ENCODE measurements around the gene ODR4. TPM values are rescaled to one million over a fixed set of nuclear protein-coding genes. Genes with fewer than 3 reads are reported as not detected.

ODR4 gene
- total and polyA plus RNA-seq, 2 of the 4 experiments (the other 2 are of a cell fraction), result 9.4 to 9.7 TPM

DNA sequence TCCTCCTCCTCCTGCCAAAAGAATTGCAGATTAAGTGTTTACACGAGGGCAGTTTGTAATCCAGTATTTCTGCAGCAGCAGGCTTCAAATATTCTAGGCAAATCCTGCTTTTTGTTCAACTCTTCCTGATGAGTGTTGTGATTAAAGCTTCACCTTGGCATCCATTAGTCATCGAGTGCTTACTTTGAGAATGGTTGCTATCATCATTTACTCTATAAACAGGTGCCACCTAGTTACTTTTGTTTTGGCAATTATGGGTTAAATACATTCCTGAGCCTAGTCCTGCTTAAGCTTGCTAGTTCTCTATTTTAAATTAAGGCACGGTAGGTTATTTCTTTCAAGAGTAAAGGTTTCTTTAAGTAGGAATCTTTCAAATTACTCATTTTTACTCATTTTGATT, 64.9 kb downstream of the ODR4 start:
- Histone ChIP-seq H2AK9ac (replicated peaks; ENCODE audit: low read depth, low read length, poor library complexity) (no peak overlapping the region), H2BK5ac (ENCODE audit: low read depth, low read length, poor library complexity, severe bottlenecking) (no peak overlapping the region), H4K20me1 (ENCODE audit: insufficient read depth, low read length) (no peaks in the 10 kb centered on the region), H3K9ac (ENCODE audit: low read depth, low read length) (no peak overlapping the region), H3K27ac (ENCODE audit: insufficient read depth, low read length) (no peak overlapping the region), H2AK5ac (ENCODE audit: low read depth, low read length) (no peak overlapping the region), H3K23ac (ENCODE audit: low read depth, low read length) (no peak overlapping the region), H3K4me3 (ENCODE audit: insufficient read depth, low read depth, low read length) (no peak overlapping the region), H2BK15ac (ENCODE audit: low read depth, low read length) (no peak overlapping the region), H4K5ac (ENCODE audit: low read depth, low read length) (no peak overlapping the region), H3K18ac (ENCODE audit: low read depth, low read length) (no peak overlapping the region), H3K4me1 (ENCODE audit: control insufficient read depth, insufficient read depth, low read length) (no peaks in the 10 kb centered on the region), H2BK120ac (ENCODE audit: low read depth, low read length) (no peak overlapping the region), H3K14ac (replicated peaks; ENCODE audit: low read depth, low read length) (no peak overlapping the region), H3K9me1 (ENCODE audit: insufficient read depth, low read length) (no peaks in the 10 kb centered on the region), H2AFZ (replicated peaks; ENCODE audit: low read length, poor library complexity) (no peak overlapping the region), H3K36me3 (ENCODE audit: control insufficient read depth, insufficient read depth, low read length) (no peaks in the 10 kb centered on the region), H3K4ac (ENCODE audit: low read depth, low read length) (no peak overlapping the region), H3K79me1 (ENCODE audit: low read depth in 1 of 2, low read length in 2 of 2) (no peaks in the 10 kb centered on the region), H4K8ac (ENCODE audit: low read depth in 2 of 2, low read length in 2 of 2) (no peak overlapping the region), H3K4me2 (ENCODE audit: low read depth, low read length) (peak overlapping the region; percentile 45; the same call in 1 of the 2 replicates), H2BK20ac (ENCODE audit: low read depth, low read length) (no peak overlapping the region), H3K56ac (ENCODE audit: extremely low read depth, insufficient read depth, low read length) (no peak overlapping the region), H3K27me3 (ENCODE audit: control insufficient read depth, insufficient read depth, low read length) (no peaks in the 10 kb centered on the region), H3K9me3 (ENCODE audit: control insufficient read depth, insufficient read depth, low read length) (no peaks in the 10 kb centered on the region), H4K91ac (ENCODE audit: insufficient read depth, low read depth, low read length) (no peak overlapping the region)
- dilution Hi-C loops (cut with HindIII; ENCODE audit: low sequenced_read_pairs, unreplicated experiment), result no loop called here
- ChIA-PET POLR2A (ENCODE audit: unreplicated experiment) (no interaction called here), CTCF (no interaction called here)
- ATAC-seq (ENCODE audit: low read depth) (peak; percentile 56), DNase-seq (peak; percentile 37)
- no TSS peak for BruUV-seq (replicated peaks)
- TF ChIP-seq, protein P1, sequence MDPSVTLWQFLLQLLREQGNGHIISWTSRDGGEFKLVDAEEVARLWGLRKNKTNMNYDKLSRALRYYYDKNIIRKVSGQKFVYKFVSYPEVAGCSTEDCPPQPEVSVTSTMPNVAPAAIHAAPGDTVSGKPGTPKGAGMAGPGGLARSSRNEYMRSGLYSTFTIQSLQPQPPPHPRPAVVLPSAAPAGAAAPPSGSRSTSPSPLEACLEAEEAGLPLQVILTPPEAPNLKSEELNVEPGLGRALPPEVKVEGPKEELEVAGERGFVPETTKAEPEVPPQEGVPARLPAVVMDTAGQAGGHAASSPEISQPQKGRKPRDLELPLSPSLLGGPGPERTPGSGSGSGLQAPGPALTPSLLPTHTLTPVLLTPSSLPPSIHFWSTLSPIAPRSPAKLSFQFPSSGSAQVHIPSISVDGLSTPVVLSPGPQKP (IDR thresholded peaks at IDR 0.05; ENCODE audit: borderline replicate concordance, low read depth, low read length), result no peak
- TF ChIP-seq, protein P2, sequence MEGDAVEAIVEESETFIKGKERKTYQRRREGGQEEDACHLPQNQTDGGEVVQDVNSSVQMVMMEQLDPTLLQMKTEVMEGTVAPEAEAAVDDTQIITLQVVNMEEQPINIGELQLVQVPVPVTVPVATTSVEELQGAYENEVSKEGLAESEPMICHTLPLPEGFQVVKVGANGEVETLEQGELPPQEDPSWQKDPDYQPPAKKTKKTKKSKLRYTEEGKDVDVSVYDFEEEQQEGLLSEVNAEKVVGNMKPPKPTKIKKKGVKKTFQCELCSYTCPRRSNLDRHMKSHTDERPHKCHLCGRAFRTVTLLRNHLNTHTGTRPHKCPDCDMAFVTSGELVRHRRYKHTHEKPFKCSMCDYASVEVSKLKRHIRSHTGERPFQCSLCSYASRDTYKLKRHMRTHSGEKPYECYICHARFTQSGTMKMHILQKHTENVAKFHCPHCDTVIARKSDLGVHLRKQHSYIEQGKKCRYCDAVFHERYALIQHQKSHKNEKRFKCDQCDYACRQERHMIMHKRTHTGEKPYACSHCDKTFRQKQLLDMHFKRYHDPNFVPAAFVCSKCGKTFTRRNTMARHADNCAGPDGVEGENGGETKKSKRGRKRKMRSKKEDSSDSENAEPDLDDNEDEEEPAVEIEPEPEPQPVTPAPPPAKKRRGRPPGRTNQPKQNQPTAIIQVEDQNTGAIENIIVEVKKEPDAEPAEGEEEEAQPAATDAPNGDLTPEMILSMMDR (conservative IDR thresholded peaks at IDR 0.05; ENCODE audit: low read depth, low read length), result no peak
- TF ChIP-seq RCOR1 (IDR thresholded peaks at IDR 0.05; ENCODE audit: insufficient replicate concordance, low read length), result no peak
- no peak for TF ChIP-seq FOS (IDR thresholded peaks at IDR 0.05; ENCODE audit: low read depth, low read length)
- TF ChIP-seq MAZ (IDR thresholded peaks at IDR 0.05; ENCODE audit: borderline replicate concordance, low read depth, low read length), result no peak
- TF ChIP-seq SMC3 (IDR thresholded peaks at IDR 0.05; ENCODE audit: low read depth, low read length), result no peak
- no peak for TF ChIP-seq CEBPB (IDR thresholded peaks at IDR 0.05; ENCODE audit: low read depth, low read length)
- no peak for TF ChIP-seq BHLHE40 (IDR thresholded peaks at IDR 0.05; ENCODE audit: low read depth, low read length)
- no peak for TF ChIP-seq MAFK (IDR thresholded peaks at IDR 0.05; ENCODE audit: low read depth, low read length)
- no CpG with 5 or more reads among the region's 3 CpGs for WGBS, 2 experiments (ENCODE audit: extremely low coverage in 2 of 2, insufficient read length in 1 of 2)
- intact Hi-C loops (cut with micrococcal nuclease), result no loop called here
- in situ Hi-C loops (cut with MboI; ENCODE audit: low sequenced_read_pairs), result no loop called here

All from IMR-90 (cell line).